Esophagus squamous epithelium (tissue), 5 donors: Measurements from ENCODE around the gene HAPSTR1. TPM values are rescaled to one million over a fixed set of nuclear protein-coding genes. Genes with fewer than 3 reads are reported as not detected.
A peak's percentile ranks its signal among the peaks of the same experiment; 100 is the strongest.

ENCODE experiments used
- DNase-seq: peaks from one replicate; lab custom pipeline; 2025; lab: John Stamatoyannopoulos, UW
- H3K27ac ChIP-seq, 4 donors: fragments of 200-600 bp; sonication (generic); one replicate each; pipeline ENCODE4 v1.5.1; 2016 to 2019; ENCODE audit warnings: mild to moderate bottlenecking in 1 of 4
- H3K27me3 ChIP-seq, 4 donors: fragments of 200-600 bp; sonication (generic); 1 replicate in 3 of 4; 2 replicates in 1 of 4; pipeline versions ENCODE4 v1.5.1 to v1.6.0; 2017 to 2021; ENCODE audit warnings: antibody characterized with exemption in 1 of 4
- H3K36me3 ChIP-seq, 3 donors: fragments of 200-600 bp; sonication (generic); one replicate each; pipeline ENCODE4 v1.5.1; 2016 to 2019
- H3K4me1 ChIP-seq, 3 donors: fragments of 200-600 bp; sonication (generic); one replicate each; pipeline ENCODE4 v1.5.1; 2017 to 2019
- H3K4me3 ChIP-seq, 4 donors: fragments of 200-600 bp; sonication (generic); 1 replicate in 3 of 4; 2 replicates in 1 of 4; pipeline ENCODE4 v1.5.1; 2016 to 2019; ENCODE audit warnings: mild to moderate bottlenecking in 2 of 4, moderate library complexity in 1 of 4
- H3K9me3 ChIP-seq, 3 donors: fragments of 200-600 bp; sonication (generic); one replicate each; pipeline ENCODE4 v1.5.1; 2016 to 2019
- CTCF ChIP-seq, 6 experiments: fragments of 450-650 bp in 4 of 6; fragments of 200-600 bp in 2 of 6; sonication (generic) in 2 of 6; IDR thresholded peaks; one replicate each; pipeline ENCODE4 v1.5.1; 2016 to 2019; ENCODE audit warnings: antibody characterized with exemption in 6 of 6, mild to moderate bottlenecking in 4 of 6, moderate library complexity in 4 of 6
- POLR2A ChIP-seq, 4 donors: fragments of 450-650 bp; IDR thresholded peaks; one replicate each; pipeline ENCODE4 v1.6.1; 2017; ENCODE audit warnings: antibody characterized with exemption in 4 of 4, mild to moderate bottlenecking in 4 of 4, moderate library complexity in 3 of 4
- WGBS, 2 donors: methylation state at CpG; one replicate each; pipeline ENCODE4 v1.1.5; 2018; 5-methylcytosine and 5-hydroxymethylcytosine counted together
- intact Hi-C: fragments of 100-400 bp; cut with DNase I; formaldehyde crosslinking; loops from one replicate; pipeline ENCODE4 v1.15.0; 2022
- total RNA-seq, 4 donors: library from RNA; depleted of rRNA; stranded (reverse); fragments of >200 nt; gene quantifications; one replicate each; pipeline ENCODE4 v1.1.0, GENCODE V29; 2016
- donor health status: DM: yes; HTN: yes; CAD: no.

Gene HAPSTR1
- total RNA-seq, 4 donors from 2014 or later: 37.8 to 59.8 (median 47.0) TPM

GRCh38 chr16:9124444-9124843, 33.0 kb downstream of the HAPSTR1 start:
- TF ChIP-seq POLR2A (IDR thresholded peaks at IDR 0.05): no peak
- TF ChIP-seq CTCF (IDR thresholded peaks at IDR 0.05): no peak
- Histone ChIP-seq H3K4me1 (peaks cover 31 to 83% (median 44%) of the 10 kb centered on the region in 3 donors), H3K9me3 (no peaks in the 10 kb centered on the region), H3K36me3 (peaks cover 0 to 34% (median 0%) of the 10 kb centered on the region in 3 donors), H3K4me3 (no peak overlapping the region), H3K27ac (peak overlapping the region in 3 of 4 donors; percentile 52 to 76 (median 70)), H3K27me3 (no peaks in the 10 kb centered on the region)
- no peak for DNase-seq
- 88 to 91% methylated on average over 5 to 7 of the region's 7 CpGs for WGBS, 2 donors
- intact Hi-C loops: loop anchor here (10.0 kb wide), 1 partner anchor 120 kb away; no protein-coding TSS in a partner anchor

- Histone ChIP-seq H3K4me1 (peaks cover 31 to 77% (median 41%) of the 10 kb centered on the region in 3 donors), H3K9me3 (no peaks in the 10 kb centered on the region), H3K27ac (peak overlapping the region in 1 of 4 donors; percentile 76), H3K36me3 (peaks cover 0 to 34% (median 0%) of the 10 kb centered on the region in 3 donors), H3K27me3 (no peaks in the 10 kb centered on the region), H3K4me3 (no peak overlapping the region)
- TF ChIP-seq CTCF (IDR thresholded peaks at IDR 0.05) (no peak), POLR2A (IDR thresholded peaks at IDR 0.05) (no peak)
- 53 to 74% methylated on average over 9 to 10 of the region's 12 CpGs for WGBS, 2 donors
- DNase-seq: no peak
- intact Hi-C loops: loop anchor here (10.0 kb wide), 1 partner anchor 120 kb away; no protein-coding TSS in a partner anchor
These were observed 33.6 kb downstream of the HAPSTR1 start for GRCh38 chr16:9124908-9125584.

GRCh38 chr16:9125658-9126505, 34.4 kb downstream of the HAPSTR1 start:
- Histone ChIP-seq H3K36me3 (peaks cover 0 to 31% (median 0%) of the 10 kb centered on the region in 3 donors), H3K9me3 (no peaks in the 10 kb centered on the region), H3K4me1 (peaks cover 31 to 73% (median 41%) of the 10 kb centered on the region in 3 donors), H3K4me3 (no peak overlapping the region), H3K27ac (no peak overlapping the region), H3K27me3 (no peaks in the 10 kb centered on the region)
- 68 to 84% methylated on average over 6 to 10 of the region's 17 CpGs for WGBS, 2 donors
- no peak for TF ChIP-seq POLR2A (IDR thresholded peaks at IDR 0.05)
- no peak for TF ChIP-seq CTCF (IDR thresholded peaks at IDR 0.05)
- DNase-seq: no peak
- intact Hi-C loops: loop anchor here (10.0 kb wide), 1 partner anchor 121 kb away; no protein-coding TSS in a partner anchor

- H3K9me3 ChIP-seq: no peaks in the 10 kb centered on the region
- H3K36me3 ChIP-seq: peaks cover 0 to 24% (median 0%) of the 10 kb centered on the region in 3 donors
- intact Hi-C loops: loop anchor here (10.0 kb wide), 1 partner anchor 122 kb away; no protein-coding TSS in a partner anchor
- 78 to 86% methylated on average over 2 of the region's 2 CpGs for WGBS, 2 donors
- no peak for TF ChIP-seq POLR2A (IDR thresholded peaks at IDR 0.05)
- TF ChIP-seq CTCF (IDR thresholded peaks at IDR 0.05): no peak
- no peaks in the 10 kb centered on the region for H3K27me3 ChIP-seq
- DNase-seq: no peak
- H3K4me1 ChIP-seq: peaks cover 31 to 73% (median 41%) of the 10 kb centered on the region in 3 donors
- no peak overlapping the region for H3K27ac ChIP-seq
- no peak overlapping the region for H3K4me3 ChIP-seq
These were observed 35.2 kb downstream of the HAPSTR1 start for GRCh38 chr16:9126609-9127008.
